GM12801 (cell line): ENCODE data around the gene OR2T35.
"Not testable (repeated sequence)": the region's sequence is repeated elsewhere in the genome, so short reads cannot be mapped to it uniquely, and the experiment has no call there.

Experiments used
- CTCF ChIP-seq: IDR thresholded peaks from one replicate; pipeline ENCODE4 v1.5.1; 2011; ENCODE audit warnings: control low read depth; ENCODE audit not compliant: insufficient read length; ENCODE audit errors: extremely low read depth

The OR2T35 gene, protein sequence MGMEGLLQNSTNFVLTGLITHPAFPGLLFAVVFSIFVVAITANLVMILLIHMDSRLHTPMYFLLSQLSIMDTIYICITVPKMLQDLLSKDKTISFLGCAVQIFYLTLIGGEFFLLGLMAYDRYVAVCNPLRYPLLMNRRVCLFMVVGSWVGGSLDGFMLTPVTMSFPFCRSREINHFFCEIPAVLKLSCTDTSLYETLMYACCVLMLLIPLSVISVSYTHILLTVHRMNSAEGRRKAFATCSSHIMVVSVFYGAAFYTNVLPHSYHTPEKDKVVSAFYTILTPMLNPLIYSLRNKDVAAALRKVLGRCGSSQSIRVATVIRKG

DNA sequence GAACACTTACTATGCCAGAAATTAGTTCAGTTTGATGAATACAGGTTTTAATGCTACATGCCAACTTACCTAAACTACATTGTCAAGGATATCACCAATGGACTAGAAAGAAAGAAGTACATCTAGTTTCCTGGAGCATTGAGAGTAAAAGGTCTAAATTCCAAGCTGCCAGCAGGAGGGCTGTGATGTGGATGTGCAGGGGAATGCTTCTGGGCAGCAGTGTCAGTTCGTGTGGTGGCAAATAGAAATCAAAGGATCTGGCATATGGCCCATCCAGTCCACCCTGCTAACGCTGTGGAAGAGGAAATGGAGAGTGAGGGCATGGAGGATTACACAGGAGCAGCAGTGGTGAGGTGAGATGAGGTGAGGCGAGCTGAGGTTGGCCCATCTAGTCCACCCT, at the start of gene OR2T35:
Gene OR2T35, minus strand, starts transcription at position 101 of the 400 bp plus-strand sequence. CDS start 6,020 bp downstream, outside the sequence.
- not testable (repeated sequence) for TF ChIP-seq CTCF

GRCh38 chr1:248691567-248692155, 46.6 kb upstream of the OR2T35 start:
- no peak for TF ChIP-seq CTCF

DNA sequence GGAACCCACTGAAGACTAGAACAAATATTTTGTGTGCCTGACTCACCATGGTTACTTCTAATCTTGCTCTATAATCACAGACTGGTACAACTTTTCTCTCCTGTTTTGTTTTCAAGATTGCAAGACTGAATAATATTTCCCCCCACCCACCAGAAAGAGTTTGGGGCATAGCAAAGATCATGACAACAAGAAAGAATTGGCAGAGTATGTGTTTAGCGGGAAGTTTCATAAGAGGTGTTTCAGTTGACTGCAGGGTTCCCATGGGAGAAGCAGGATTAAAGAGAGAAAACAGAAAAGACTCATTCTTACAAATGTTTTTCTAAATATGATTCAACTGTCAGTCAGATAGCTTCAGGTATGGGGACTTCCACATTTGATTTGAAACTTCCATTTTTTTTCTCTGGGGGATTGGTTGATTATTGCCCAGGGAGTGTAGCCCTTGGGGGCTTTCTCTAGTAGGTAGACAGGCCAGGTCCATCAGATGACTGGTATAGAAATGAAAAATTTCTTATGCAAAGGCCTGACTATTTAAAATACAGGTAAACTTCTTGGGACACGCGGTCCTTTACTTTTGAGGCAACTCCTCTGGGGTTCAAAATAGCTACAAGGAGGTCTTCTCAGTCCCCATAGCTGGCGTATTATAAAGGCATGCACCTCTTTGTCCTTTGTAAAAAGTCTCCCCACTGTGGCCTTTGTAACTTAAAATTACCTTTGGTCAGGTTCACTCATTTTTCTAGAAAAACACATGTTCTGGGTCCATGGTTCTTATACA, 43.6 kb upstream of the OR2T35 start:
- no peak for TF ChIP-seq CTCF

- TF ChIP-seq CTCF: no peak
Observed at GRCh38 chr1:248686815-248687214, 41.7 kb upstream of the OR2T35 start.

- no peak for TF ChIP-seq CTCF
Observed at GRCh38 chr1:248681651-248682050, 36.6 kb upstream of the OR2T35 start.

GRCh38 chr1:248670003-248670402, 24.9 kb upstream of the OR2T35 start:
- no peak for TF ChIP-seq CTCF

- TF ChIP-seq CTCF: not testable (repeated sequence)
Observed at GRCh38 chr1:248655354-248655753, 10.3 kb upstream of the OR2T35 start, which contains the start of gene OR2T27. TSS of gene OR2T27 (minus strand) at chr1:248655528. CDS start at chr1:248650884, 4,644 bp downstream.
